ENCODE data around the gene NECTIN3.

- no peak for TF ChIP-seq MAX (IDR thresholded peaks at IDR 0.05)
- TF ChIP-seq POLR2A (IDR thresholded peaks at IDR 0.05; ENCODE audit: low read length) = no peak
- TF ChIP-seq CTCF (IDR thresholded peaks at IDR 0.05) = no peak
- TF ChIP-seq ZFP36 (IDR thresholded peaks at IDR 0.05; ENCODE audit: borderline replicate concordance, partially characterized antibody) = no peak
- no peak for TF ChIP-seq REST (IDR thresholded peaks at IDR 0.05)
- no peak for TF ChIP-seq ZSCAN20 (CRISPR knock-in tag; IDR thresholded peaks at IDR 0.05)
- TF ChIP-seq RCOR1 (IDR thresholded peaks at IDR 0.05; ENCODE audit: low read depth, low read length) = no peak
- no peak for TF ChIP-seq CBX8 (IDR thresholded peaks at IDR 0.05)
Observed at GRCh38 chr3:111193472-111193871, 121.9 kb downstream of the NECTIN3 start.
